ENCODE data around the gene DCAF15.

DNA sequence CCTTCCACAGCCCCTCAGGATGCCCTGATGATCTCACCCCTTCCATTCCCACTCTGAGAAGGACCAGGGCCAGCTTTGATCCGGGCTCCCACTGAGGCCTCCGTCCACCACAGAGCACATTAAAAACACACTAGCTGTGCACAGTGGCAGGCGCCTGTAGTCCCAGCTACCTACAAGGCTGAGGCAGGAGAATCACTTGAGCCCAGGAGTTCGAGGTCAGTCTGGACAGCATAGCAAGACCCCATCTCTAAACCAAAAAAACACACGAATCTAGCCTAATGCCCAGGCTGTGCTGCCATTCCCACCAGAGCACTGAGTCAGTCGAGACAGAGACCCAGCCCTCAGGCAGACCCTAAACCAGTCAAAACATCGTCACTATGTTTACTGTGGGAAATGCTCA lies 39.7 kb downstream of the DCAF15 start:
- TF ChIP-seq, protein P1, sequence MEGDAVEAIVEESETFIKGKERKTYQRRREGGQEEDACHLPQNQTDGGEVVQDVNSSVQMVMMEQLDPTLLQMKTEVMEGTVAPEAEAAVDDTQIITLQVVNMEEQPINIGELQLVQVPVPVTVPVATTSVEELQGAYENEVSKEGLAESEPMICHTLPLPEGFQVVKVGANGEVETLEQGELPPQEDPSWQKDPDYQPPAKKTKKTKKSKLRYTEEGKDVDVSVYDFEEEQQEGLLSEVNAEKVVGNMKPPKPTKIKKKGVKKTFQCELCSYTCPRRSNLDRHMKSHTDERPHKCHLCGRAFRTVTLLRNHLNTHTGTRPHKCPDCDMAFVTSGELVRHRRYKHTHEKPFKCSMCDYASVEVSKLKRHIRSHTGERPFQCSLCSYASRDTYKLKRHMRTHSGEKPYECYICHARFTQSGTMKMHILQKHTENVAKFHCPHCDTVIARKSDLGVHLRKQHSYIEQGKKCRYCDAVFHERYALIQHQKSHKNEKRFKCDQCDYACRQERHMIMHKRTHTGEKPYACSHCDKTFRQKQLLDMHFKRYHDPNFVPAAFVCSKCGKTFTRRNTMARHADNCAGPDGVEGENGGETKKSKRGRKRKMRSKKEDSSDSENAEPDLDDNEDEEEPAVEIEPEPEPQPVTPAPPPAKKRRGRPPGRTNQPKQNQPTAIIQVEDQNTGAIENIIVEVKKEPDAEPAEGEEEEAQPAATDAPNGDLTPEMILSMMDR (IDR thresholded peaks at IDR 0.05), result no peak
- TF ChIP-seq RAD21 (IDR thresholded peaks at IDR 0.05; ENCODE audit: low read length), result no peak
- no peak for TF ChIP-seq TAF1 (IDR thresholded peaks at IDR 0.05; ENCODE audit: borderline replicate concordance, low read depth, low read length)
- TF ChIP-seq JUND (IDR thresholded peaks at IDR 0.05), result no peak
- no peak for TF ChIP-seq POLR2AphosphoS5 (IDR thresholded peaks at IDR 0.05; ENCODE audit: low read depth, low read length)
- no peak for TF ChIP-seq MXI1 (IDR thresholded peaks at IDR 0.05; ENCODE audit: low read depth, low read length)
- TF ChIP-seq EP300 (IDR thresholded peaks at IDR 0.05; ENCODE audit: borderline replicate concordance in 1 of 2, low read depth in 1 of 2, low read length in 1 of 2), result no peak
- no peak for TF ChIP-seq GATA2 (CRISPR knock-in tag; IDR thresholded peaks at IDR 0.05)
- no peak for TF ChIP-seq FOSL2 (IDR thresholded peaks at IDR 0.05; ENCODE audit: borderline replicate concordance, low read depth)
- no peak for TF ChIP-seq RFX5 (IDR thresholded peaks at IDR 0.05; ENCODE audit: low read length)
- no peak for TF ChIP-seq CHD2 (IDR thresholded peaks at IDR 0.05; ENCODE audit: low read length, partially characterized antibody)

Data from SK-N-SH (cell line).